H1 (cell line): ENCODE measurements around the gene EEPD1.

Source experiments
- BACH1 ChIP-seq: IDR thresholded peaks from 2 replicates; pipeline ENCODE4 v1.6.1; 2012; ENCODE audit warnings: low read length, improper control_type of control experiment
- CHD2 ChIP-seq: IDR thresholded peaks from 2 replicates; pipeline ENCODE4 v1.6.1; 2012; ENCODE audit warnings: low read length, improper control_type of control experiment
- CTCF ChIP-seq, 3 experiments: IDR thresholded peaks; 1 replicate in 2 of 3; 2 replicates in 1 of 3; pipeline versions ENCODE4 v1.5.1 to v1.6.1; 2011; ENCODE audit warnings: low read length in 3 of 3, mild to moderate bottlenecking in 3 of 3, inconsistent platforms in 2 of 3, low read depth in 1 of 3, moderate library complexity in 1 of 3; ENCODE audit not compliant: insufficient read depth in 1 of 3; ENCODE audit errors: control extremely low read depth in 1 of 3
- EP300 ChIP-seq, 2 experiments: IDR thresholded peaks; 1 replicate in 1 of 2; 2 replicates in 1 of 2; pipeline ENCODE4 v1.6.1; 2011 to 2012; ENCODE audit warnings: low read depth in 2 of 2, low read length in 2 of 2, mild to moderate bottlenecking in 2 of 2, borderline replicate concordance in 1 of 2, inconsistent platforms in 1 of 2, moderate library complexity in 1 of 2
- POLR2AphosphoS5 ChIP-seq: IDR thresholded peaks from 2 replicates; pipeline ENCODE4 v1.6.1; 2011; ENCODE audit warnings: low read depth, low read length
- POU5F1 ChIP-seq: IDR thresholded peaks from 2 replicates; pipeline ENCODE4 v1.6.1; 2011; ENCODE audit warnings: low read depth, mild to moderate bottlenecking, low read length, moderate library complexity
- RFX5 ChIP-seq: IDR thresholded peaks from 2 replicates; pipeline ENCODE4 v1.6.1; 2011; ENCODE audit warnings: low read depth, low read length, improper control_type of control experiment, borderline replicate concordance

- TF ChIP-seq POLR2AphosphoS5 (no peak), EP300 (IDR thresholded peaks at IDR 0.05; ENCODE audit: borderline replicate concordance in 1 of 2, low read depth in 2 of 2, low read length in 2 of 2) (no peak), CTCF (IDR thresholded peaks at IDR 0.05; ENCODE audit: control extremely low read depth in 1 of 3, insufficient read depth in 1 of 3, low read depth in 1 of 3, low read length in 3 of 3) (no peak), RFX5 (no peak), BACH1 (no peak), CHD2 (no peak), POU5F1 (no peak)
Observed at GRCh38 chr7:36127075-36127740, 25.8 kb upstream of the EEPD1 start.
